Kidney (tissue), 14 donors: ENCODE results near the gene AGR2. TPM values are rescaled to one million over a fixed set of nuclear protein-coding genes. Genes with fewer than 3 reads are reported as not detected.

Source experiments
- DNase-seq, 5 donors: peaks; one replicate each; pipeline ENCODE4 v3.0.0-alpha.2; 2013 to 2020
- FAIRE-seq: peaks from 2 replicates; lab custom pipeline; 2012; peaks lifted over from hg19 to GRCh38; lab: Jason Lieb, UNC
- H3K27ac ChIP-seq, 2 donors: one replicate each; pipeline ENCODE4 v1.7.0; 2013; ENCODE audit warnings: low read depth in 2 of 2, low read length in 2 of 2, inconsistent platforms in 1 of 2
- H3K27me3 ChIP-seq: one replicate; pipeline ENCODE4 v1.7.1; 2013; ENCODE audit warnings: low read length, inconsistent platforms; ENCODE audit not compliant: control insufficient read depth, insufficient read depth
- H3K36me3 ChIP-seq, 3 donors: one replicate each; pipeline versions ENCODE4 v1.7.0 to v1.7.1; 2013; ENCODE audit warnings: low read length in 3 of 3, control low read depth in 1 of 3, inconsistent platforms in 1 of 3; ENCODE audit not compliant: insufficient read depth in 3 of 3, control insufficient read depth in 2 of 3
- H3K4me1 ChIP-seq, 3 donors: one replicate each; pipeline versions ENCODE4 v1.7.0 to v1.7.1; 2013; ENCODE audit warnings: low read length in 3 of 3, inconsistent platforms in 1 of 3, low read depth in 1 of 3; ENCODE audit not compliant: control insufficient read depth in 2 of 3, insufficient read depth in 2 of 3
- H3K4me3 ChIP-seq, 3 donors: one replicate each; pipeline versions ENCODE4 v1.7.0 to v1.8.1; 2013; ENCODE audit warnings: low read length in 3 of 3, control low read depth in 1 of 3, inconsistent platforms in 1 of 3
- H3K9ac ChIP-seq, 3 donors: one replicate each; pipeline versions ENCODE4 v1.7.0 to v1.7.1; 2013; ENCODE audit warnings: low read length in 3 of 3, control low read depth in 1 of 3, inconsistent platforms in 1 of 3
- H3K9me3 ChIP-seq, 3 donors: one replicate each; pipeline versions ENCODE4 v1.7.0 to v1.7.1; 2013; ENCODE audit warnings: low read length in 3 of 3, control low read depth in 1 of 3, inconsistent platforms in 1 of 3; ENCODE audit not compliant: control insufficient read depth in 2 of 3, insufficient read depth in 1 of 3
- CTCF ChIP-seq: IDR thresholded peaks from 3 replicates; pipeline ENCODE4 v1.5.1; 2012; ENCODE audit warnings: mild to moderate bottlenecking, moderate library complexity, borderline replicate concordance; ENCODE audit not compliant: insufficient read depth; ENCODE audit errors: extremely low read depth
- intact Hi-C: fragments of 100-400 bp; cut with DNase I; formaldehyde crosslinking; loops from one replicate; pipeline ENCODE4 v1.11.1; 2022
- polyA plus RNA-seq: library from polyadenylated mRNA; stranded (reverse); fragments of 350-450 nt; fragmentation: Illumina TruSeq; extraction: RNeasy Lipid Tissue Mini Kit (QIAGEN cat#74804); gene quantifications from one replicate; pipeline ENCODE4 v1.2.3, GENCODE V29; 2014; ENCODE audit warnings: low read depth, low replicate concordance; ENCODE audit not compliant: insufficient read depth
- total RNA-seq: library from RNA; stranded (reverse); fragmentation: NEBNext Ultra II Directional; extraction: Animal tissue kit (Norgen Biotek cat#: 25700); gene quantifications from one replicate; pipeline ENCODE4 v1.2.1, GENCODE V29; 2021
- donor health status: control.
- donor health status: control.
- donor health status: control.
- donor health status: control.
- donor health status: control.
- donor health status: DM: yes; HTN: yes; CAD: no.
- donor health status: Normal renal cell carcinoma (clear cell type).

Gene AGR2
- total and polyA plus RNA-seq, 2 donors from 2014 or later, result 15.1 to 164 TPM

- Histone ChIP-seq H3K4me1 (no peaks in the 10 kb centered on the region), H3K27ac (no peak overlapping the region), H3K9me3 (no peaks in the 10 kb centered on the region), H3K9ac (no peak overlapping the region), H3K4me3 (no peak overlapping the region), H3K27me3 (no peaks in the 10 kb centered on the region), H3K36me3 (no peaks in the 10 kb centered on the region)
- FAIRE-seq, result no peak
- intact Hi-C loops, result no loop called here
- TF ChIP-seq CTCF, result no peak
- DNase-seq, result no peak
These were observed 5.3 kb upstream of the AGR2 start for GRCh38 chr7:16810112-16810511.

GRCh38 chr7:16805441-16805840 lies 642 bp upstream of the AGR2 start:
- Histone ChIP-seq H3K9me3 (no peaks in the 10 kb centered on the region), H3K4me1 (no peaks in the 10 kb centered on the region), H3K36me3 (no peaks in the 10 kb centered on the region), H3K27ac (no peak overlapping the region), H3K9ac (no peak overlapping the region), H3K27me3 (no peaks in the 10 kb centered on the region), H3K4me3 (no peak overlapping the region)
- TF ChIP-seq CTCF, result no peak
- intact Hi-C loops, result no loop called here
- DNase-seq (no peak), FAIRE-seq (no peak)

DNA sequence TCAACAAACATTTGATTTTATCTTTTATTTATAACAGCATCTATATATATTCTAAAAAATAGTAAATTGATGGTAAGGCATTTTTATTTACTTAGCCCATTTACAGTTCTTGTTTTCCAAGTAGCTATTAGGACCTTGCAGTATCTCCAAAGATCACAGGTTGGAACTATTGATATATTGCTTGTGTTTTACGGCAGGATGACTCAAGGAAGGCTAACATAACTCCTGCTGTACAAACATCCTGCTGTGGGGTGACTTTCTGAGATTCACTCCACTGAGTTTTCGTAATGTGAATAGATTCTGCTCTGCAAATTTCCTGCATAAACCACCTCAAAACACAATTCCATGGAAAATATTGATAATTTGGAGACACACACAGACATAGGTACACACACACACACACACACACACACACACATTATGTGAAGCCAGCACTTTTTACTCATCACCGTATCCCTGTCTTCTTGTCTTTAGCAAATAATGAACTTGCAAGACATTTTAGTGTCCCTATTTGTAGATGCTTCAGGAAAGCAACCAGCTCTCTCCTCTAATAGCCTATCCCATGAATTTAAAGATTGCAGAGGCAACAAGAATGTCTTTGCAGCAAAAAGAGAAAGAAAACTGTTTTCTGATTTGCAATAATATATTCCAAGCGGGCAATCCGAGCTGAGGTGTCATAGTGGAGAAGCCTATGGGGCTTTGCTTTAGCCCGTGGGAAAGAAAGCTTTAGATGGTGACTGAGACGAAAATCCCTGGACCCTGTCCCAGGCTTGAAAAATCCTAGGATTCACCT lies 722 bp downstream of the AGR2 start:
- H3K36me3 ChIP-seq, result no peaks in the 10 kb centered on the region
- no peaks in the 10 kb centered on the region for H3K4me1 ChIP-seq
- peak overlapping the region in 1 of 3 donors; percentile 28 for H3K4me3 ChIP-seq
- TF ChIP-seq CTCF, result no peak
- no peak overlapping the region for H3K9ac ChIP-seq
- H3K27ac ChIP-seq, result no peak overlapping the region
- DNase-seq, result no peak
- no peak for FAIRE-seq
- no peaks in the 10 kb centered on the region for H3K9me3 ChIP-seq
- intact Hi-C loops, result no loop called here
- no peaks in the 10 kb centered on the region for H3K27me3 ChIP-seq

DNA sequence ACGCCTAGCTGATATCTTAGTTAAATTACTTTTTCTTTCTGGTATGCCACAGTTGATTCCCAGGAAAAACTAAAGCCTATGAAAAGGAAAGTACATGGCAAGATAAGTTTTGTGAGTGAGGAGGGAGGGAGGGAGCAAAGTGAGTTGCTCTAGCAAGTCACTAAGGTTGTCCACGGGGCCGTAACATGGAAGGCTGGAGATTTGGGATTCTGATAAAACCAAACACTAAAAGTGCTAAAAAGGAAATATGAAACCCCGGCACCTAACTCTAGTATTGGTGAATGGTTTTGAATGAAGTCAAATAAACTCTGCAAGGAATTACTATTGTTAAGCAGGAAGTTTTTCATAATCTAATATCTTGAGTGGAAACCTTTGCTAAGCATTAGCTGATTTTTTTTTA lies 1.7 kb downstream of the AGR2 start:
- Histone ChIP-seq H3K27me3 (no peaks in the 10 kb centered on the region), H3K9ac (no peak overlapping the region), H3K4me1 (no peaks in the 10 kb centered on the region), H3K4me3 (no peak overlapping the region), H3K36me3 (no peaks in the 10 kb centered on the region), H3K9me3 (no peaks in the 10 kb centered on the region), H3K27ac (no peak overlapping the region)
- TF ChIP-seq CTCF, result no peak
- intact Hi-C loops, result no loop called here
- DNase-seq (no peak), FAIRE-seq (no peak)
